ENCODE results near the gene GATAD2B. TPM values are rescaled to one million over a fixed set of nuclear protein-coding genes. Genes with fewer than 3 reads are reported as not detected.
A peak's percentile ranks its signal among the peaks of the same experiment; 100 is the strongest.

The GATAD2B gene
- total RNA-seq, 1 donor: 8.6 TPM

- no peak for DNase-seq (ENCODE audit: low read depth)
- no peak overlapping the region for H3K4me3 ChIP-seq (ENCODE audit: low read depth, low read length)
- TF ChIP-seq CTCF (IDR thresholded peaks at IDR 0.05; ENCODE audit: insufficient read depth, low read depth, low read length): no peak
Measured at GRCh38 chr1:153877112-153877511, 45.7 kb downstream of the GATAD2B start.

DNA sequence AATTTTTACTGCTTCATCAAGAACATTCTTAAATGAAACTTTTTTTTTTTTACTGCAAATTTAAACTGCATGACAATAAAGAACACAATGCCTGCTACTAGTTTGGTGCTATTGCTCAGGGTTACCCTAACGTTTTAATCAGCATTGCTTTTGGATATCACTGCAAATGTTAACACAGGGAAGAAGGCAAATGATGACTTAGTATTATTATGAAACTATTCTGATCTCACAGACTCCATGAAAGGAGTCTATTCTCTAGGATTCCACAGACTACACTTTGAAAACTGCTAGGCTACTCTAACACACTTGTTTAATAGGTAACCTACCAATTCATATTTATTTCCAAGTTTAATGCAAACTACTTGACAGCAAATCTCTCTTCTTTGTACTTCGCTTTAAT is 49.8 kb downstream of the GATAD2B start:
- no peak for DNase-seq (ENCODE audit: low read depth)
- no peak for TF ChIP-seq CTCF (IDR thresholded peaks at IDR 0.05; ENCODE audit: insufficient read depth, low read depth, low read length)
- H3K4me3 ChIP-seq (ENCODE audit: low read depth, low read length): no peak overlapping the region

DNA sequence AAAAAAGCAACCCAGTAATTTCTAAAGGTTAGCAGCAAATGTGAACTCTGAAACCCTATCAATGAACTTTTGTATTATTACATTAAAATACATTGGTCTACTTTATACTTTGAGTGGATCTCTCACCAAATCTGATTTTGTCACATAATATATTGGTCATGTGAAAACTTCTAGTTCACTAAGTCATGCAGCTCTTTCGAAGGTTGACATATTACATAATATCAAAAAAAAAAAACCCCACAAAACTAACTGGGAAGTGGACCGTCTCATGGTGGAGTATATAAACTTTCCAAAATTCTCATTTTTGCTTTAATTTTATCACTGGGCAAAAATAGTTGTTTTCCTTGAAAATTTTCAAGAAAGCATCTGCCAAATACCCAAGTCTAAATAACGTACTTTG is 50.4 kb downstream of the GATAD2B start:
- no peak overlapping the region for H3K4me3 ChIP-seq (ENCODE audit: low read depth, low read length)
- DNase-seq (ENCODE audit: low read depth): no peak
- no peak for TF ChIP-seq CTCF (IDR thresholded peaks at IDR 0.05; ENCODE audit: insufficient read depth, low read depth, low read length)

- H3K4me3 ChIP-seq (ENCODE audit: low read depth, low read length): no peak overlapping the region
- DNase-seq (ENCODE audit: low read depth): no peak
- no peak for TF ChIP-seq CTCF (IDR thresholded peaks at IDR 0.05; ENCODE audit: insufficient read depth, low read depth, low read length)
Measured at GRCh38 chr1:153869486-153869885, 53.3 kb downstream of the GATAD2B start.

DNA sequence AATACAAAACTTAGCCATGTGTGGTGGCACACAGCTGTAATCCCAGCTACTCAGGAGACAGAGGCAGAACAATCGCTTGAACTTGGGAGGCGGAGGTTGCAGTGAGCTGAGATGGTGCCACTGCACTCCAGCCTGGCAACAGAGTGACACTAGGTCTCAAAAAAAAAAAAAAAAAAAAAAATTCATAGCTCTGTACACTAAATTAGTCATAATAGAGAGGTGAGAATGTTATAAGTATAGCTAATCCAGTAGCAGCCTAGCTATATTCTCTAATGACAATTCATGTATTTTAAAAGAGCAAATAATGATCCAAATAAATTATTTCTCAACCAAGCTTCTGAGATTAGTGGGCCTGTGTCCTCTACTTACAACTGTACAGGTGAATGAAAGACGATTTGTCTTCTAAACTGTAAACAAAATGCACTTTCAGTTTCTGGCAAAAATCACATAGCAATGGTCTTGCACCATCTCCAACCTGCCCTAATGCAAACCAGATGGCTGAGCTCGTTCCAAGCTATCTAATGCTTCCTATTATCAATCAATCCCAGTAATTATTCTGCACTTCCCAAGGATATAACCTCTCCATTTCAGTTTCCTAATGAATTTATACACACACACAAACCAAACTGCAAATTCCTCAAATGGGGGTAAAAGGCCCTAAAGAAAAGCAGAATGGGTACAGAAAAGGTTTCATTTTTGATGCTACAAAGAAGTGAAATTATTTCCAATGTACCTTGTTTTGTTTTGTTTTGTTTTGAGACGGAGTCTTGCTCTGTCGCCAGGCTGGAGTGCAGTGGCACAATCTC is 56.5 kb downstream of the GATAD2B start:
- H3K4me3 ChIP-seq (ENCODE audit: low read depth, low read length): no peak overlapping the region
- no peak for TF ChIP-seq CTCF (IDR thresholded peaks at IDR 0.05; ENCODE audit: insufficient read depth, low read depth, low read length)
- peak; percentile 76 for DNase-seq (ENCODE audit: low read depth)

GRCh38 chr1:153860285-153860684 is 62.5 kb downstream of the GATAD2B start:
- no peak for TF ChIP-seq CTCF (IDR thresholded peaks at IDR 0.05; ENCODE audit: insufficient read depth, low read depth, low read length)
- DNase-seq (ENCODE audit: low read depth): no peak

GRCh38 chr1:153857505-153857904 is 65.3 kb downstream of the GATAD2B start:
- no peak for TF ChIP-seq CTCF (IDR thresholded peaks at IDR 0.05; ENCODE audit: insufficient read depth, low read depth, low read length)
- H3K4me3 ChIP-seq (ENCODE audit: low read depth, low read length): no peak overlapping the region
- no peak for DNase-seq (ENCODE audit: low read depth)

More at GRCh38 chr1:153860285-153860684, 62.5 kb downstream of the GATAD2B start:
- H3K4me3 ChIP-seq (ENCODE audit: low read depth, low read length): no peak overlapping the region

Data from fibroblast of villous mesenchyme (primary cell).